ENCODE data around the gene NR3C2.

The NR3C2 gene

DNA sequence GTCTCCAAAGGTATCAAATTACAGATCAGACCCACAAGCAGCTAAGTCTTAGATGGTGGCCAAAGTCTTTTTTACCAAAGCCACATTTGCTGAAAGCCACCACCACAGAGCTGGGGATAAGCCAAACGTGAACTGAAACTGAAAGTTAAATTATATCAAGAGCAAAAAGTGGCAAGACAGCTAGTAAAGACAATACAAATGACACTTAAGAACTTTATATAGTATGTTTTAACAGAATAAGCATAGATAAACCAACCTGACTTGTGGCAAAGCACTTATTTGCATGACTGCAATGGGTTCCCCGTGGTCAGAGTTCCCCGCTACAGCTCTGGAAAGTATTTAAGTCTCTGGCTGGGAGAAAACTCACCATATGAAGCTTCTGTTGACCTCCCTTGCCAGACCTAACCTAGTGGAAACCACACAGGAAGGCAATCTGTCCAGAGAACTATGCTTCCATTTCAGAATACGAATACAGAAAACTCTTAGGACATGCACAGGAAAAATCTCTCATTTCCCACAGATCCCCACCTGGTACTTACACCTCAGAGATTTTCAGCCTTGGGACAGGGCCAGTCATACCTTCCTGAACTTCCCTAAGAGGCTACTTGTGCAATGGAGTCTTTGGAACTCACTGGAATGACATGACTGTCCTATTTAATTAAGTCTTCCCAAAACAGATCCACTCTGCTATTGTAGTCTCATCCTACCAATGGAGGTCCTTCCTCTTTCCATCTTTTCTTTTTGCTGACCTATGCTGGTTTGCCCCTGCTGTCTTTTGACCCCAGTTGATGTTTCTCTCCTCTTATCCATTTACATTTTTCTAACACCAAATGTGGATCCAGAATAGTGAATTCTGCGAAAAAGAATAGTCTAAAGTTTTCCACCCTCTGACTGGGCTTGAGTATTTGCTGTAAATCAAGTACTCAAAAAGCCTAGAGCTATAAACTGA is 225.1 kb downstream of the NR3C2 start:
- no peak for ATAC-seq

GRCh38 chr4:148216321-148216720 is 225.9 kb downstream of the NR3C2 start:
- no peak for ATAC-seq
- TF ChIP-seq, protein P1, sequence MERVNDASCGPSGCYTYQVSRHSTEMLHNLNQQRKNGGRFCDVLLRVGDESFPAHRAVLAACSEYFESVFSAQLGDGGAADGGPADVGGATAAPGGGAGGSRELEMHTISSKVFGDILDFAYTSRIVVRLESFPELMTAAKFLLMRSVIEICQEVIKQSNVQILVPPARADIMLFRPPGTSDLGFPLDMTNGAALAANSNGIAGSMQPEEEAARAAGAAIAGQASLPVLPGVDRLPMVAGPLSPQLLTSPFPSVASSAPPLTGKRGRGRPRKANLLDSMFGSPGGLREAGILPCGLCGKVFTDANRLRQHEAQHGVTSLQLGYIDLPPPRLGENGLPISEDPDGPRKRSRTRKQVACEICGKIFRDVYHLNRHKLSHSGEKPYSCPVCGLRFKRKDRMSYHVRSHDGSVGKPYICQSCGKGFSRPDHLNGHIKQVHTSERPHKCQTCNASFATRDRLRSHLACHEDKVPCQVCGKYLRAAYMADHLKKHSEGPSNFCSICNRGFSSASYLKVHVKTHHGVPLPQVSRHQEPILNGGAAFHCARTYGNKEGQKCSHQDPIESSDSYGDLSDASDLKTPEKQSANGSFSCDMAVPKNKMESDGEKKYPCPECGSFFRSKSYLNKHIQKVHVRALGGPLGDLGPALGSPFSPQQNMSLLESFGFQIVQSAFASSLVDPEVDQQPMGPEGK (CRISPR knock-in tag; IDR thresholded peaks at IDR 0.05; ENCODE audit: borderline replicate concordance): no peak
- no peak for TF ChIP-seq ZFP30 (CRISPR knock-in tag; IDR thresholded peaks at IDR 0.05)
- no peak for TF ChIP-seq TCF4 (CRISPR knock-in tag; IDR thresholded peaks at IDR 0.05; ENCODE audit: borderline replicate concordance)
- TF ChIP-seq ESRRG (CRISPR knock-in tag; IDR thresholded peaks at IDR 0.05): no peak
- no peak for TF ChIP-seq ZC3H10 (CRISPR knock-in tag; IDR thresholded peaks at IDR 0.05)
- TF ChIP-seq PPARA (CRISPR knock-in tag; IDR thresholded peaks at IDR 0.05; ENCODE audit: borderline replicate concordance): no peak
- TF ChIP-seq ISL1 (CRISPR knock-in tag; IDR thresholded peaks at IDR 0.05): no peak
- TF ChIP-seq ZNF8 (CRISPR knock-in tag; IDR thresholded peaks at IDR 0.05): no peak
- TF ChIP-seq, protein P2, sequence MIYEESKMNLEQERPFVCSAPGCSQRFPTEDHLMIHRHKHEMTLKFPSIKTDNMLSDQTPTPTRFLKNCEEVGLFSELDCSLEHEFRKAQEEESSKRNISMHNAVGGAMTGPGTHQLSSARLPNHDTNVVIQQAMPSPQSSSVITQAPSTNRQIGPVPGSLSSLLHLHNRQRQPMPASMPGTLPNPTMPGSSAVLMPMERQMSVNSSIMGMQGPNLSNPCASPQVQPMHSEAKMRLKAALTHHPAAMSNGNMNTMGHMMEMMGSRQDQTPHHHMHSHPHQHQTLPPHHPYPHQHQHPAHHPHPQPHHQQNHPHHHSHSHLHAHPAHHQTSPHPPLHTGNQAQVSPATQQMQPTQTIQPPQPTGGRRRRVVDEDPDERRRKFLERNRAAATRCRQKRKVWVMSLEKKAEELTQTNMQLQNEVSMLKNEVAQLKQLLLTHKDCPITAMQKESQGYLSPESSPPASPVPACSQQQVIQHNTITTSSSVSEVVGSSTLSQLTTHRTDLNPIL (CRISPR knock-in tag; IDR thresholded peaks at IDR 0.05; ENCODE audit: low read depth): no peak
- TF ChIP-seq, protein P3, sequence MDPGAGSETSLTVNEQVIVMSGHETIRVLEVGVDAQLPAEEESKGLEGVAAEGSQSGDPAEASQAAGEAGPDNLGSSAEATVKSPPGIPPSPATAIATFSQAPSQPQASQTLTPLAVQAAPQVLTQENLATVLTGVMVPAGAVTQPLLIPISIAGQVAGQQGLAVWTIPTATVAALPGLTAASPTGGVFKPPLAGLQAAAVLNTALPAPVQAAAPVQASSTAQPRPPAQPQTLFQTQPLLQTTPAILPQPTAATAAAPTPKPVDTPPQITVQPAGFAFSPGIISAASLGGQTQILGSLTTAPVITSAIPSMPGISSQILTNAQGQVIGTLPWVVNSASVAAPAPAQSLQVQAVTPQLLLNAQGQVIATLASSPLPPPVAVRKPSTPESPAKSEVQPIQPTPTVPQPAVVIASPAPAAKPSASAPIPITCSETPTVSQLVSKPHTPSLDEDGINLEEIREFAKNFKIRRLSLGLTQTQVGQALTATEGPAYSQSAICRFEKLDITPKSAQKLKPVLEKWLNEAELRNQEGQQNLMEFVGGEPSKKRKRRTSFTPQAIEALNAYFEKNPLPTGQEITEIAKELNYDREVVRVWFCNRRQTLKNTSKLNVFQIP (CRISPR knock-in tag; IDR thresholded peaks at IDR 0.05; ENCODE audit: borderline replicate concordance, low read depth): no peak
- no peak for TF ChIP-seq SNAI2 (CRISPR knock-in tag; IDR thresholded peaks at IDR 0.05)
- TF ChIP-seq ZNF565 (CRISPR knock-in tag; conservative IDR thresholded peaks at IDR 0.05; ENCODE audit: low read depth): no peak
- no peak for TF ChIP-seq CSDC2 (CRISPR knock-in tag; IDR thresholded peaks at IDR 0.05)
- no peak for TF ChIP-seq RARB (CRISPR knock-in tag; IDR thresholded peaks at IDR 0.05)
- TF ChIP-seq OSR1 (CRISPR knock-in tag; IDR thresholded peaks at IDR 0.05): no peak

More for the DNA sequence above, 225.1 kb downstream of the NR3C2 start:
- TF ChIP-seq TSHZ2 (CRISPR knock-in tag; IDR thresholded peaks at IDR 0.05) (no peak), ARNTL (CRISPR knock-in tag; IDR thresholded peaks at IDR 0.05; ENCODE audit: borderline replicate concordance, low read depth) (no peak), ESRRG (CRISPR knock-in tag; IDR thresholded peaks at IDR 0.05) (no peak), SNAI2 (CRISPR knock-in tag; IDR thresholded peaks at IDR 0.05) (no peak), BACH2 (CRISPR knock-in tag; IDR thresholded peaks at IDR 0.05; ENCODE audit: borderline replicate concordance) (no peak), CSDC2 (CRISPR knock-in tag; IDR thresholded peaks at IDR 0.05) (no peak), ZC3H10 (CRISPR knock-in tag; IDR thresholded peaks at IDR 0.05) (no peak), PPARA (CRISPR knock-in tag; IDR thresholded peaks at IDR 0.05; ENCODE audit: borderline replicate concordance) (no peak), TOX (CRISPR knock-in tag; IDR thresholded peaks at IDR 0.05; ENCODE audit: borderline replicate concordance) (no peak), ZNF565 (CRISPR knock-in tag; conservative IDR thresholded peaks at IDR 0.05; ENCODE audit: low read depth) (no peak)
- TF ChIP-seq, protein P4, sequence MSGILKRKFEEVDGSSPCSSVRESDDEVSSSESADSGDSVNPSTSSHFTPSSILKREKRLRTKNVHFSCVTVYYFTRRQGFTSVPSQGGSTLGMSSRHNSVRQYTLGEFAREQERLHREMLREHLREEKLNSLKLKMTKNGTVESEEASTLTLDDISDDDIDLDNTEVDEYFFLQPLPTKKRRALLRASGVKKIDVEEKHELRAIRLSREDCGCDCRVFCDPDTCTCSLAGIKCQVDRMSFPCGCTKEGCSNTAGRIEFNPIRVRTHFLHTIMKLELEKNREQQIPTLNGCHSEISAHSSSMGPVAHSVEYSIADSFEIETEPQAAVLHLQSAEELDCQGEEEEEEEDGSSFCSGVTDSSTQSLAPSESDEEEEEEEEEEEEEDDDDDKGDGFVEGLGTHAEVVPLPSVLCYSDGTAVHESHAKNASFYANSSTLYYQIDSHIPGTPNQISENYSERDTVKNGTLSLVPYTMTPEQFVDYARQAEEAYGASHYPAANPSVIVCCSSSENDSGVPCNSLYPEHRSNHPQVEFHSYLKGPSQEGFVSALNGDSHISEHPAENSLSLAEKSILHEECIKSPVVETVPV (CRISPR knock-in tag; IDR thresholded peaks at IDR 0.05): no peak
- TF ChIP-seq, protein P3 (CRISPR knock-in tag; IDR thresholded peaks at IDR 0.05; ENCODE audit: borderline replicate concordance, low read depth): no peak
- TF ChIP-seq, protein P1 (CRISPR knock-in tag; IDR thresholded peaks at IDR 0.05; ENCODE audit: borderline replicate concordance): no peak
